CD4-positive, alpha-beta T cell treated with Interleukin-2 at 100 ng/mL for 4 hours (primary cell): ENCODE data around the gene MYBBP1A.

ENCODE experiments used
- DNase-seq: peaks from one replicate; pipeline ENCODE4 v3.0.0-alpha.2; 2020; ENCODE audit warnings: low spot score

The MYBBP1A gene

DNA sequence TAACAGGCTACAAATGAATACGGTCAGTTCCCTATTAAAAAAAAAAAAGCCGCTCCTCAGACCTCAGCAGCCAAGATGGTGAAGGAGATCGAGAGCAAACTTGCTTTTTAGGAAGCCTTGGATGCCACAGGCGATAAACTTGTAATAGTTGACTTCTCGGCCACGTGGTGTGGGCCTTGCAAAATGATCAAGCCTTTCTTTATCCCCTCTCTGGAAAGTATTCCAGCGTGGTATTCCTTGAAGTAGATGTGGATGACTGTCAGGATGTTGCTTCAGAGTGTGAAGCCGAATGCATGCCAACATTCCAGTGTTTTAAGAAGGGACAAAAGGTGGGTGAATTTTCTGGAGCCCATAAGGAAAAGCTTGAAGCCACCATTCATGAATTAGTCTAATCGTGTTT is 16.9 kb upstream of the MYBBP1A start:
- DNase-seq, result no peak

DNA sequence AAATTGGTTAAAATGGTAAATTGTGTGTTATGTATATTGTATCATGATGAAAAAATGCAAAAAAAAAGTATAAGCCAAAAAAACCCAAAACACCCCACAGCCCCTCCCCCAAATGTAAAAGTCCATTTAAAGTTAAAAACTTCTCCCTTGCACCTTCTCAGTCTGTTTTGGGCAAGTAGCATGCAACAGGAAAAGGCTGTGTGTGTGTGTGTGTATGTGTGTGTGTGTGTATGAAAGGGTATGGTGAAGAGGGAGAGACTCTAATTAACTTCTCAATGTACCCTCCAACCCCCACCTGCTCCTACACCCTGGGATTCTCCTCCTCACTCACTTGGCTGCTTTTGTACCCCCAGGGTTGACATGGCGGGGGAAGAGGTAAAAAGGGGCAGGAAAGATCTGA is 14.4 kb upstream of the MYBBP1A start:
- no peak for DNase-seq

DNA sequence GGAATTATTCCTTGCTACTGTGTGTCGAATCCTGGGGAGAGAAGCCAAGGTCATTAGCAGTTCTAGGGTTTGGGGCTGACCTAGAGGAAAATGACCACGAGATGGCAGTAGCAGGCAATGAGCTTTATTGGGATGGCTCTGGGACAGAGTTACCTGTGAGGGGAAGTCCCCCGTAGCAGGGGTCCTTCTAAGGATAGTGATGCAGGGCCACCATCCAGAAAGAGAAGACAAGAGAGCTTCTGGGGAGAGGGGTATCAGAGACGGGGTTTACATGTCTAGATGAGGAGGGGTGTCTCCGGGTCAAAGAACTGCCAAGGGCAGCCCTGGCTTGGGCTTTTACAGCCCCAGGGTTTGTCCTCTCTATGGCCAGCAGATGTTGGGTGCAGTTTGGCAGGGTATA is 11.6 kb upstream of the MYBBP1A start:
- peak; percentile 43 for DNase-seq

DNA sequence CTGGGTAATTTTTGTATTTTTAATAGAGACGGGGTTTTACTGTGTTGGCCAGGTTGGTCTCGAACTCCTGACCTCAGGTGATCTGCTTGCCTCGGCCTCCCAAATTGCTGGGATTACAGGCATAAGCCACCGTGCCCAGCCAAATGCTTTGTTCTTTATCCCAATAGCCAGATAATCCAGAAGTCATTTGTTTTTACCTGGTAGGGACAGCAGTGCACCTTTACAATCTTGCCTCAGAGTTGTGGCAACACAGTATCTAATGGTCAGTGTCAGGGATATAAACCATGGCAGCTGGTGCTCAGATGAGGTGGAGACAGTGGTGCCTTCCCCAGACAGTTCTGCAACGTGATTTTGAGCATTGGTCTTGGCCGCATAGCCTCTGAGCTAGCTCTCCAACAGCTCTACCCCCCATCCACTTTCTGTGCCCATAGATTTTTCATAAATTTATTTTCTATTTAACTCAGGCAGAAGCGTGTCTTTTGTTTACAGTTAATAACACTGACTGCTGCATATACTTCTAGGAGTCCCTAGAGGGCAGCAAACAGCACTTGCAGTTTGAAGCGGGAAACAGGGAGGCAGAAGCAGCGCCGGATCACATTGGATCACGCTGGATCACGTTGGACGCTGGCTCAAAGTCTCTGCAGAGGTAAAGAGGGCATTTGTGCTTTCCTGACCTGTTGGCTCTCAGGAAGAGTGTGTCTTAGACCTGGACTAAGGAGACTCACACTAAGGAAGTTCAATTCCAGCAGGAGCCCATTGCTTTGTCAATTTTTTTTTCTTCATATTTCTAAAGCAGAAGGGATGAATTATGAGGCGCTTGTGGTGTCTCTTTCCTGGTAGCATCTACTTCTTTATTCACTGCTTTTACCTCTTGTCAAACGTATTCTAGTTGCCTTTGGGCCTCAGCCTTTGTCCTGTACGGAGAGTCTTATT is 10.3 kb upstream of the MYBBP1A start:
- DNase-seq, result peak; percentile 71

DNA sequence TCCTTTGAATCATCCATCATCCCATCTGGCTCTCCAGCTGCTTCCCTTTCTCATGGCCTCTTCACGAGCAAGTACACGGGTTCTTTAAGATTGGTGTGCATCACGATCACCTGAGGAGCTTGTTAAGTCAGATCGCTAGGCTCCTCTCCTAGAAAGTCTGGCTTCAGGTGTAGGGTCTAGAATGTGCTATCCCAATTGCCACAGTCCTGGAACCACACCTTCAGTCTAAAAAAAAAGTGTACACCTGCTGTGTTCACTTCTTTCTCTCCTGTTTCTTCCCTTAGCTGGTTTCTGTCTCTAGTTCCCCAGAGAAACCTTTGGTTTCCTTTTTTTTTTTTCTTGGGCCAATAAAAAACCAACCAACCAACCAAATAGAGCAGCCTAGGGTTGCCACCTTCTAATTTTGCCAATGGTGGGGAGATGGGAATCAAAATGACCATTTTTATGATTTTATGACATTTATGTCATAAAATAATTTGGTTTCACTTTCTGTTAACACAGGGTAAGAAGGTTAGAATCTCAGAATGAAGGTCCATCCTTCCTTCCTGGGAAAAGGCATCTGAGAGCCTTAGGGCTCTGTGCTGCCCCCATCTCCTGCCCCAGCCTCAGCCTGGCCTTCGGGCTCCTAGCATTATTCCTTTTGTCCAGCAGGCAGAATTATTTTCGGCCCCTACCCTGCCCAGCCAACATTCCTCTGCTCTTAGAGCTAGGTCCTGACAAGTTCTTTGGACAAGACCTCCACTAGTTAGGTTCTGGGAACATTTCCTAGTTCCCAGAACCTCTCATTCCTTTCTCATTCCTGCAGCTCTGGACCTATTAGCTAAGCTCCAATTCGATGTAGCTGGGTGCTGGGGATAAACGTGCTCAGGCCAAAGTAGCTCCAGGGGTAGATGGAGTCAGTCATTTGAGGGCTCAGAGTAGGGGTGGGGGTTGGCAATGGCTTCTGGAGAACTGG is 7.1 kb upstream of the MYBBP1A start:
- DNase-seq, result no peak

DNA sequence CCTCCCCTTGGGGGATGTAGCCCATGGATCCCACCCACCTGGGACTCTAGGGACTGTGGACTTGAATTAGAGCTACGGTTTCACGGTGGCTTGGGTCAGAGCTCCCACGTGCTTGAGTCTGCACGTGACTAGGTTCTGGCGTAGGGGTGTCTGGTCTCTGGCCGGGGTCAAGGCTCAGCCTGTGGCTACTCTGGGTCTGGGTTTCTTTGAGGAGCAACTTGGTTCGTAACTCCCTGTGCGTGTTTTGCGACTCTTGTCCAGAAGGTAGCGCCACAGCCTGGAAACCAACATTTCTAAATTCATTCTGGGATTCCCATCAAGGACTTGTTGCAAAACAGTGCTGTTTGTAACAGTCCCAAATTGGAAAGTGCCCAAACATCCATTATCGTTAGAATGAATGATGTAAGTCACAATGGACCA is 5.7 kb upstream of the MYBBP1A start:
- no peak for DNase-seq

DNA sequence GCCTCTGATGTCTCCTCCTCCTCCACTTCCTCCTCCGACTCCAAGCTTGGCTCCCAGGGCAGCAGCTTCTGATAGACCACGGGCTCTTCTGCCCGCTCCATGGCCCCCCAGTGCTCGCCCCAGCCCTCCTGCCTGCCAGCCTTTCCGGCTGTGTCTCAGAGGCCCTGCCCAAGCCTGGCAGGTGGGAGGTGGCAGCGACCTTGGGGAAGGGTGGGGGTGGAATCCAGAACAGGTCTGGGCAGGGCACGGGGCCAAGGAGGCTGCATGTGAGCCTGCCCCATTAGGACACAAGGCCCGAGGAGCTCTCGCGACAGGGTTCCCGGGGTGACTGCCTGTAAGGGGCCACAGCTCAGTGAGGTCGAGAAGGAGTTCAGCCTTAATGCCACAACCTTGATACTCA is 5.2 kb upstream of the MYBBP1A start, which contains the start of gene GGT6:
GGT6 (minus strand) TSS at position 157 of the 400 bp plus-strand sequence; CDS start at position 101, 56 bp downstream.
- DNase-seq, result no peak

DNA sequence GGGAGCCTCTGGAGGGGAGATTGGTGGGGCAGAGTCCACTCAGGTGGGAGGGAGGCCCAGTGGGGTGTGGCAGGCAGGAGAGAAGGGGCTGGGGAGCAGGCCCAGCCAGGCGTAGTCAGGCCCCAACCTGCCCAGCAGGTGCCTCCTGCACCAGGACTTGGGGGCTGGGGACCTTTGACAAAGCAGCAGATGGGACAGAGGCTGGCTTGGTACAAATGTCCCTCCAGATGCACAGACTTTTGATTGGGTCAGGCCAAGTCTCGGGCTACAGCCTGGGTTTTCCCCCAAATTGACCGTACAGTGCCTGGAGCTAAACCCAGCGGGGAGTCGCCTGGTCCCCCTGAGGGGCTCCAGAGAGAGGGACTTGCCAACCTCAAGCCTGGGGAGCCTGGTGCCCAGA is 4.8 kb upstream of the MYBBP1A start:
- no peak for DNase-seq

DNA sequence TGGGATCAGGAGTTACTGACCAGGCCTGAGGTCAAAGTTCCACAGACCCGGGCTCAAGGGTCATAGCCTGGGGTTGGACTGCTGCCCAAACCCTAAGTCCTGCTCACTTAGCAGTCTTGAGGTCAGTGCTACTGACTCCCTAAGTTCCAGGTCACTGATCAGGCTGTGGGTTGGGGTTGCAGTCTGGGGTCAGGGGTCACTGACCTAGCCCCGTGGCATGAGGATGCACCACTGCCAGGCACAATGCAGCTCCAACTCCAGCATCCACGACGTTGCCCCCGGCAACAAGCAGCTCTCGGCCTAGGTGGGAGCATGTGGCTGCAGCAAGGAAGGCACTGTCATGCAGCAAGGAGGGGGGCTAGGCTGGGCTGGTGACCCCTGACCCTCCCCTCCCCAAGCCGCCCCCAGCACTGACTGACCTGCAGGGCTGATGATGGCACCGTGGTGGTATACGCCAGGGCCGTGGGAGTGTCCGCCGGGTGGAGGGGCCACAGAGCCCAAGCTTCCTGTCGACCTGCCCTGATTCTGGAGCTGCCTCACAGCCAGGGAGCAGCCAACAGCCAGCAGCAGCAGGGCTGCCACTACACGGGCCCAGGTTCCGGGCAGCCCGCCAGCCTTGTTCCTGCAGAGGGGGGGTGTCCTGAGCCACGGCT is 4.1 kb upstream of the MYBBP1A start:
- DNase-seq, result no peak

DNA sequence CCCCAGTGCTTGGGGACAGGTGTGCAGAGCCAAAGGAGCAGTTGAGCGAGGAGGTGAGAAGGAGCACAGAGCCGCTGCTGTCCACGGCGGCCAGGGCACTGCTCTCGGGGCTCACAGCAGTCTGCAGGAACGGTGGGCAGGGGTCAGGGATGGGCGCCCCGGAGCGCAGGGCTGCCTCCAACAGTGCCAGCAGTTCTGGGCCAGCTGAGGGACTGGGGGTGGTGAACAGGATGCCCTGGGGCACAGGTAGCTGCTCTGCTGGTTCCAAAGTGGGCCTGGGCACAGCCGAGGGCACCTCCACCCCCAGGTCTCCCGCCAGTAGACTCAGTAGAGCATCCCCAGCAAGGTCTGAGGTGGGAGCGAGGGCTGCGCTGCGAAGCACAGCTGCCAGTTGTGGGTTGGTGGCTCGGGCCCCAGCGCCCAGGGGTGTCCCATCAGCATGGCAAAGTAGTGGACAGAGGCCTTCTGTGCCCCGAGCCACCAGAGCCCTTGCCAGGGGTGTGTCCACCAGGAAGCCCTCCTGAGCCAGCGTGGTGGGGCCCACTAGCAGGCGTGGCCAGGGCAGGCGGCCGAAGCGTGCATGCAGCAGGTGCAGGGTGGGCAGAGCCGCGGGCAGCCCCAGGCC is 3.3 kb upstream of the MYBBP1A start:
- no peak for DNase-seq

DNA sequence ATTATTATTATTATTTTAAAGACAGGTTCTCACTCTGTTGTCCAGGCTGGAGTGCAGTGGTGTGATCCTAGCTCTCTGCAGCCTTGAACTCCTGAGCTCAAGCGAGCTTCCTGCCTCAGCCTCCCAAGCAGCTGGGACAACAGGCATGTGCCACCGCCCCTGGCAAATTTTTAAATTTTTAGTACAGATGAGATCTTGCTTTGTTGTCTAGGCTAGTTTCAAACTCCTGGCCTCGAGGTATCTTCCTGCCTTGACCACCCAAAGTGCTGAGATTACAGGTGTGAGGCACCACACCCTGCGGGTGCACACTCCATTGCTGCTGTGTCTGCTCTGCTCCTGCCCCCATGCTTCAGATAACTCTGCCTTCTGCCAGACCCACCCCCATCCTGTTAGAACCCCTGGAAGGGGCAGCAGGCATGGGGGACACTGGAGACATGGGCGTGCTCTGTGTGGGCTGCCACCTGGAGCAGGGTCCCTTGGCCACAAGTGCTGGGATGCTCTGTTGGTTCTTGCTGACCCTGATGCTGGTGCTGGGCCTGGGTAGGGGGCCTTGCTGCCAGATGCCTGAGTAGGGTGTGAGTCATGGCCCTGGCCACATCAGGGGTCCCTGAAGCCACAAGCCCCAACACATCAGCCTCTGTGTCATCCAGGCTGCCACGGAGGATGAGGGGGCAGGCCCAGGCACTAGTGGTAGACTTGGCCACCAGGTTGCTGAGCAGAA is 2.6 kb upstream of the MYBBP1A start:
- DNase-seq, result no peak

DNA sequence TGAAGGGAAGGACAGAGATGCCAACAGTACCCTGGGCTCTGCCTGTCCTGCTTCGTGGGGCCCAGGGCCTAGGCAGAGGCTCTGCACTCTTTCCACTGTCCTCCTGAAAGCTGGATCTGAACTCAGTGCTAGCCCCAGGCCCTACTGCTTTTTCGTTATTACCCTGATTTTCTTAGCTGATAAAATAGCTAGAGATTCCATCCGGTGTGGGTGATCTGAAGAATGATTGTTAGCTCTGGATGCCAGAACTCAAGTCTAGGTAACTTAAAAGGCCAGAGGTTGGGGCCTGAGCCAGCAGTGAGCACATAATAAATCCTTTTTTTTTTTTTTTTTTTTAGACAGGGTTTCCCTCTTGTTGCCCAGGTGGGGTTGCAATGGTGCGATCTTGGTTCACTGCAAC is 1.8 kb upstream of the MYBBP1A start:
- no peak for DNase-seq

DNA sequence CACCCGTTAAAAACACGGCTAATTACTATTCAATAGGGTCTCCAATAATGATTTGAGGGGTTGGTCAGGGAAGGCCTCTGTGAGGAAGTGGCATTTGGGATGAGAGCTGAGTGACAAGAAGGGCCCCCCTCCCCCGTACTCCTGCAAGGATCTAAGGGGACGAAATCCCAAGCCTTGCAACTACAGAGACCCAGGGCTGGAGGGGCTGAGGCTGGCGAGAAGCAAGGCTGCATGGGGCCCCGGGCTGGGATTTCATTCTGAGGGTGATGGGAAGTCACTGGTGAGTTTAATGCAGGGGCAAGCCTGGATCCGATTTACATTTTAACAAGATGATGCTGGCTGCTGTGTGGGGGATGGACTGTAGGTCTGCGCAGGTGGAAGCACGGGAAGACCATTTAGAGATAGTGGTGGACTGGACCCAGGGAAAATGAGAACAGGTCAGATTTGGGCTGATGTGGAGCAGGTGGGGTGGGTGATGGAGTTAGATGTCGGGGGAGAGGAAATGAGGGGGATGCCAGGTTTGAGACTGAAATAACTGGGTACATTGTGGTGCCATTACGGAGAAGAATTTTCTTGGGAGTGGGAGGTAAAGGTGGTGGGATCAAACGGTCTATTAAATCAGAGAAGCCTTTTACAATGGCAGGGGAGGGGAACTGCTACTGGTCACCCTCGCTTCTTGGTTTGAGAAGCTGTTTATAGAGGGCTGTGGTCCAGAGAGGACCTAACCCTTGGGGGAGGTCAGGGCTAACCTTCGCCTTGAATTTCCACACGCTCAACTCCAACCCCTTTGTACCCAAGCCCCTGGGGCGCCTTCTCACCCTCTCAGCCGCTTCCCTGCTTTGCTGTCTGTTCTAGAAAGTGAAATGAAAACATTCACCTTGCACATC is 932 bp upstream of the MYBBP1A start:
- no peak for DNase-seq

DNA sequence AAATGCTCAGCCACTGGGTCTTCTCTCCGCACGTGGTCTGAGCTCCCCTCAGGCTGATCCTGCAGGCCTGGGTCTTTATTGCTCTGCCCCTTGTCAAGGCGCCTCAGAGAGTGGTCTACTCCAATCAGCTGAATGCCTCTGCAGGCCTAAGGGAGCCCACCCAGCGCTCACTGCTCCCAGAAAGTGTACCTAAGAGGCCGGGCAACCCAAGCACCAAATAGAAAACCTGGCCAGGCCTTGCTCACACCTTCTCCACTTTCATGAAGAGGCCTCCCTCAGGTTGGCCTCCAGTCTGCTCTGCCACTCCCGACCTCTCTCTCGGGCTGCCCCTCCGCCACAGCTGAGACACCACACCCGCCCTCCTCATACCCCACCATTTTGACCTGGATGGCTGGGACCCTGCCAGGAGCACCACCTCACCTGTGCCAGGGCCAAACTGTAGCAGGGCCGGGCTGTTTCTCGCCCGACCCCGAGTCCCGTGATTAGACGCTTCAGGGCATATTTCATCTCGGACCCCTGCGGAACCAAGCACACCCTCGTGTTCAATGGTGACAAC is 665 bp downstream of the MYBBP1A start:
- DNase-seq, result no peak

DNA sequence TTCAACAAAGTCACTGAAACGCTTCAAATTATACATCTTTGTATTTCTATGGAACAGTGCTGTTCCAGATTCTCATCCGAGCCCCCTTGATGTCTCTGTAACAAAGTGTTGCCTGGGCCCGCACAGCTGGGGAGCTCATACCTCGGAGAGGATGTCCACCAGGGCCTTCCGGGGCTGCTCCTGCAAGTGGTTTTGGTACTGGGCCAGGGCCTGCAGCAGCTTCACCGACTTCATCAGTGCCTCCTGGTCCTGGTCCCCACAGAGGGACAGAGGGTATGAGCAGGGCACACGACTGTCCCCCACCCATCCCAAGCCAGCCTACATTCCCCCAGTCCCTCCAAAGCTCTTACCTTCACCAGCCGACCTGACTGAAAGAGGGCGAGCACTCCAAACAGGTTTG is 1.5 kb downstream of the MYBBP1A start:
- no peak for DNase-seq

DNA sequence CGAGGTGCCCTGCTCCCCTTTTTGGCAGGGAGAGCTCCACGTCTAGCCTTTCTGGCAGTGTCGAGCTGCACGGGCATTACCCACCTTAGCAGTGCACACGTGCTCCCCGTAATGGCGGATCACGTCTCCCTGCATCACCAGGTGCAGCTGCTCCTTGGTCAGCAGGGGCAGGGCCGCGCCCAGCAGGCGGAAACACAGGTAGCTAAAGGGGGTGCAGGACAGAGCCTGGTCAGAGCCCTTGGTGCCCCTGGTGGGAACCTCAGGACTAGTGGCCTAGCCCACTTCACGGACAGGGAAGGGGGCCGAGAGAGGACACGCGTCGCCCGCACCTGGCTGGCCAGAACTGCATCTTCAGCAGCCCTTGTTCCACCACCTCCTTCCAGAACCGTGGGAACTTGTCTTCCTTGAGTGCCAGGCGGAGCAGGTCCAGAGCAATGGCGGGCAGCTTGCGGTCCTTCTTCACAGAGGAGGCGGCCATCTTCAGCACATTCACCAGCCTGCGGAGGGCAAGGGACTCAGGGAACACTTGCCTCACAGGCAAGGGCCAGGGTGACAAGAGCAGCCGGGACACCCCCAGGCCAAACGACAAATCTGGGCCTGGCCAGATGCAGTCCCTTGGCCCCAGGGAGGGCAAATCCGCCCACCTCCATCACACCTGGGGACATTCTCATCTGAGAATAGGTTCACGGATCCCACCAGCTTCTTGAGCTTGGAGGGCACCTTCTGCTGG is 3.2 kb downstream of the MYBBP1A start:
- DNase-seq, result no peak

DNA sequence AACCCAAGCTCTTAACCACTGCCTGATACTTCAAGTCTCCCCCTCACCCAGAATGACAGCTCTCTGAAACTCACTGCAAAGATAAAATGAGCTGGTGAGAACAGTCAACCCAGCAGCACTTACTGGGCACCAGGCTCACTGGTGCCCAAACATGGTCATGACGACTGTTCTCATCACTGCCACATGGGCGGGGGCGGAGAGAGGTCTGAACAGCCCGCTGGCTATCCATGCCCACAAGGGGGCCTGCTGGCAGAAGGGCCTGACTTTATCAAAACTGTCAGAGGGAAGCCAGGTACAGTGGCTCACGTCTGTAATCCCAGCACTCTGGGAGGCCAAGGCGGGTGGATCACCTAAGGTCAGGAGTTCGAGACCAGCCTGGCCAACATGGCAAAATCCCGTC is 4.0 kb downstream of the MYBBP1A start:
- DNase-seq, result no peak

DNA sequence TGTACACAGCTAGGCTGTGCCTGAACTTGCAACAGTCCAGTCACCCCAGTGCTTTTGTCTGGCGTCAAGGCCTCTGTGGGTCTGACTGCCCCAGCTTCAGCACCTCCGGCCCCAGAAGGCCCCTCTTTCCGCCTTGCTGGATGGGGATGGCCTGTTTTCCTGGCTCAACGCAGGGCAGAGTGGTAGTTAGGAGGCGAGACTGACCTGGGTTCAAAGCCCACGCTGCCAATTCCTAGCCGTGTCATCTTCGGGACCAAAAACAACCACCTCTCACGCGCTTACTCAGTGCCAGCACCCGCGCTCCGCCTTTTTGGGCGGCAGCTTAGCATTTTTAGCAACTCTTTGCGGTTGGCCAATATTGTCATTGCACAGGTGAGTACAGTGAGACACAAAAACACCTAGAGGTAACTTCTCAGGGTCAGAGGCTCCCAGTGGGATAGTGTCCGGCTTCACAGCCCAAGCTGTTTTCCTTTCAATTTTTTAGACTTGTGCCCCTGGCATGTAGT is 4.6 kb downstream of the MYBBP1A start:
- DNase-seq, result no peak
